Neural crest cell (in vitro differentiated cells): ENCODE measurements around the gene AKAP6. TPM values are rescaled to one million over a fixed set of nuclear protein-coding genes. Genes with fewer than 3 reads are reported as not detected.

Source experiments
- DNase-seq: peaks from one replicate; pipeline ENCODE4 v3.0.0; 2021; ENCODE audit warnings: low read depth, mixed read lengths, low spot score
- H3K27ac Mint-ChIP-seq: one replicate; pipeline ENCODE4 v1.8.0; 2021; ENCODE audit warnings: mild to moderate bottlenecking, mixed read lengths; ENCODE audit not compliant: unreplicated experiment
- H3K27me3 Mint-ChIP-seq: 2 replicates; pipeline ENCODE4 v1.8.0; 2021; ENCODE audit warnings: low read depth, mild to moderate bottlenecking, mixed read lengths
- H3K36me3 Mint-ChIP-seq: 2 replicates; pipeline ENCODE4 v1.8.0; 2021; ENCODE audit warnings: low read depth, mild to moderate bottlenecking, mixed read lengths
- H3K4me1 Mint-ChIP-seq: 2 replicates; pipeline ENCODE4 v1.8.0; 2021; ENCODE audit warnings: mixed read lengths
- H3K4me3 Mint-ChIP-seq: one replicate; pipeline ENCODE4 v1.8.0; 2021; ENCODE audit warnings: mild to moderate bottlenecking, mixed read lengths
- H3K9me3 Mint-ChIP-seq: 2 replicates; pipeline ENCODE4 v1.8.0; 2021; ENCODE audit warnings: mixed read lengths
- total RNA-seq: library from RNA; stranded (reverse); gene quantifications from 2 replicates; pipeline ENCODE4 v1.2.1, GENCODE V29; 2021
- TF ChIP-seq, protein P1 (sequence below): fragments of 200-600 bp; sonication (generic); conservative IDR thresholded peaks from 2 replicates; pipeline ENCODE4 v1.5.0; 2021; ENCODE audit warnings: antibody characterized with exemption, mild to moderate bottlenecking

AKAP6 gene
- total RNA-seq, 1 donor from 2014 or later, result 9.4 TPM

DNA sequence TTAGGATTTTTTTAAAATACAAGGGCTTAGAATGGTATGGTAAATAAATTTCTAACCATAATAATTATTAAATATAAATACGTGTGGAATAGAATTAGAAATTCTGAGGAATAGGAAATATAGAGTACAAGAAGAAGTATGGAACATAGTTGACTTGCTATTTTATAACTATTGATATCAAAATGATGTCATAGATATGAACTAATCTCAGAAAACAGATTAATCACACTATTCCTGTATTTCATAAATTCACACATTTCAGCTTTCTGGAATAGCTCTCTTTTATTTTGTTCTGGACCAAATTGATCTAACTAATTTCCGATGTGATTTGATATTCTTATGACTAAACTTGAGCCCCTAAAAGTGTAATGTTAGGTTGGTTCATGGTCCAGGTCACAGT is 372.4 kb downstream of the AKAP6 start:
- no peaks in the 10 kb centered on the region for H3K36me3 Mint-ChIP-seq
- TF ChIP-seq, protein P1, sequence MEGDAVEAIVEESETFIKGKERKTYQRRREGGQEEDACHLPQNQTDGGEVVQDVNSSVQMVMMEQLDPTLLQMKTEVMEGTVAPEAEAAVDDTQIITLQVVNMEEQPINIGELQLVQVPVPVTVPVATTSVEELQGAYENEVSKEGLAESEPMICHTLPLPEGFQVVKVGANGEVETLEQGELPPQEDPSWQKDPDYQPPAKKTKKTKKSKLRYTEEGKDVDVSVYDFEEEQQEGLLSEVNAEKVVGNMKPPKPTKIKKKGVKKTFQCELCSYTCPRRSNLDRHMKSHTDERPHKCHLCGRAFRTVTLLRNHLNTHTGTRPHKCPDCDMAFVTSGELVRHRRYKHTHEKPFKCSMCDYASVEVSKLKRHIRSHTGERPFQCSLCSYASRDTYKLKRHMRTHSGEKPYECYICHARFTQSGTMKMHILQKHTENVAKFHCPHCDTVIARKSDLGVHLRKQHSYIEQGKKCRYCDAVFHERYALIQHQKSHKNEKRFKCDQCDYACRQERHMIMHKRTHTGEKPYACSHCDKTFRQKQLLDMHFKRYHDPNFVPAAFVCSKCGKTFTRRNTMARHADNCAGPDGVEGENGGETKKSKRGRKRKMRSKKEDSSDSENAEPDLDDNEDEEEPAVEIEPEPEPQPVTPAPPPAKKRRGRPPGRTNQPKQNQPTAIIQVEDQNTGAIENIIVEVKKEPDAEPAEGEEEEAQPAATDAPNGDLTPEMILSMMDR, result no peak
- H3K27ac Mint-ChIP-seq, result no peak overlapping the region
- peaks cover 24% of the 10 kb centered on the region for H3K4me1 Mint-ChIP-seq
- DNase-seq, result no peak
- H3K4me3 Mint-ChIP-seq, result no peak overlapping the region
- H3K27me3 Mint-ChIP-seq, result no peaks in the 10 kb centered on the region
- no peaks in the 10 kb centered on the region for H3K9me3 Mint-ChIP-seq

DNA sequence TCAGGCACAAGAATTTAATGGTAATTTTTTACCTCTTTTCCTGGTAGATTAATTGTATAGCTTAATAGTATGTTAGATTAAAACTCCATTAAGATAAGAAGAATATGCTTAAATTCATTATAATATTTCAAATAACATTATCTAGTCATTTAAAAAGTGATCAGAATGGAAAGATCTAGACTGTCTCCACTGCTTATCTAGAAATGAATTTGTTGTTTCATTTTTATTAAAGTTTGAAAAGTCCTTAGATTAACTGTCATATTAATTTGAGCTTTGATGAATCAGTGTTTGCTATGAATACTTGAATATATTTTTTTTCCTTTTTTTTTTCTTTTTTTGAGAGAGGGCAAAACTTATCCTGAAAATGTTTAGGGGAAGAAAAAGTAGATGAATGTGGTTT is 373.0 kb downstream of the AKAP6 start:
- H3K27me3 Mint-ChIP-seq, result no peaks in the 10 kb centered on the region
- TF ChIP-seq, protein P1, result no peak
- H3K27ac Mint-ChIP-seq, result no peak overlapping the region
- H3K4me3 Mint-ChIP-seq, result no peak overlapping the region
- H3K9me3 Mint-ChIP-seq, result no peaks in the 10 kb centered on the region
- DNase-seq, result no peak
- no peaks in the 10 kb centered on the region for H3K36me3 Mint-ChIP-seq
- H3K4me1 Mint-ChIP-seq, result peaks cover 24% of the 10 kb centered on the region

DNA sequence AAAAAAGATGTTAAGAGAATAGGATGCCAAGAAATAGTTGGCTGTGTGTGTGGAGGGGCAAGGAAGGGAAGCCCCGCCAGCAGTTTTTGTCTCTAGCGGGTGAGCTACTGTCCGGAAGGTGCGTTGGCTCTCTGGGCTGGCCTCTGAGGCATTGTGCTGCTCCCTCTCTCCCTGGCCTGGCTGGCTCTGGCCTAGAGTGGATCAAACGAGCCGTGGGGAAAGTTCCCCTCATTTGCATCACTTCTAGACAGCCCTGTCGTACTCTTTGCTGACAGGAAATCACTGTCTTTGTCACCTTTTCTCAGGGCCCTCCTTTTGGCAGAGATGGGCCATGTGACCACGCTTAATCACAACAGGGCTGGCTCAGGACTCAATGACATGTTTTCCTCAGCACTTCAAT is 373.5 kb downstream of the AKAP6 start:
- Mint-ChIP-seq H3K27ac (peak overlapping the region; percentile 94), H3K36me3 (no peaks in the 10 kb centered on the region), H3K9me3 (no peaks in the 10 kb centered on the region), H3K4me1 (peaks cover 24% of the 10 kb centered on the region), H3K4me3 (peak overlapping the region; percentile 58), H3K27me3 (no peaks in the 10 kb centered on the region)
- DNase-seq, result peak; percentile 52
- TF ChIP-seq, protein P1, result no peak

DNA sequence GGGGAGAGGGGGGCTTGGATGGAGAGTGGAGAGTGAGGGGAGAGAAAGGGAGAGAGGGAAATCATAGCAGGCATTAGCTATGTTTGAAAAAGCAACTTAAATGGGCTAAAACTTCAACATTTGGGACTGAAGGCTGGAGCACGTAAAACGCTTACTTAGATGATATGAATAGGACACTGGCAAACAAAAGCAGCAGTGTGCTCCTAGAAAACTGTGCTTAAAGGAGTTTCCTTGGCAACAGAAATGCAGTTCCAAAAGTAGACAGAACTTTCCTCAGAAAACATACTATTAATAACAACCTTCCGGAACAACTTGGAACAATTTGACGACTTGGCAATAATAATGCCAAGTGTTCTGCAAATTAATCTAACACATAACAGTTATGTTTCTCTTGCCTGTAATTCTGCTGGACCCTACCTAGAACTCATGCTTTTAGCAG is 374.1 kb downstream of the AKAP6 start:
- TF ChIP-seq, protein P1, result no peak
- DNase-seq, result no peak
- Mint-ChIP-seq H3K4me3 (peak overlapping the region; percentile 58), H3K36me3 (no peaks in the 10 kb centered on the region), H3K9me3 (no peaks in the 10 kb centered on the region), H3K27ac (peak overlapping the region; percentile 94), H3K27me3 (no peaks in the 10 kb centered on the region), H3K4me1 (peaks cover 28% of the 10 kb centered on the region)

DNA sequence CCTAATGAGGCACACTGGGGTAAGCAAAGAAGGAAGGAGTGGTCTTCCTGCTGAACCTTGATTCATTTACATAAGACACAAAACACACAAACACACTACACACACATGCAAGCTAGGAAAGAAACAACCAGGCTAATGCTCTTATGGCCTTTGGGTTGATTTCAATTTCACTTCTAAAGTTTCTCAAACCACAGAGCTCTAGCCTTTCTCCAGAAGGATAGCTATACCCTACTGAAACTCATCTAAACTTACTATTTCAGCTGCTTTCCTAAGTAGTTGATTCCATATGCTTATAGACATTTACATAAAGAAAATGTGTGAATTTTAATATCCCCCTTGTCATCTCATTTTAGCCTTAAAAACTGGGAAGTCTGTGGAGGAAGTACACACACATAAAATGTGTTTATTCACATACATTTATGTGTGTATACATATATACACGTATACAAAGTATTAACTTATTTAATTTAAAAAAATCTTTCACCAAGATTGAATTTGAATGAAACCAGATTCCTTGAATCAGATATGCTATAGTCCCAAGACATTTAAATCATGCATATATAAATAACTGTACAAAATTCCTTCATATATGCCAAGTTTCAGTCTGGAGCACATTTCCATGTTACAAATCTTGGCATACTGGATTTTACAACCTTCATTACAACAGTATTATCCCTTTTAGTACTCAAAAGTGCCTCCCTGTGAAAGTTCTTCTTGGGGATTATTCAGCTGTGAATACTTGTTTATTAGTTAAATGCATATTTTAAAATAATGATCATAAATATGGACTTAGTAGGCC is 377.8 kb downstream of the AKAP6 start:
- TF ChIP-seq, protein P1, result no peak
- no peaks in the 10 kb centered on the region for H3K36me3 Mint-ChIP-seq
- DNase-seq, result no peak
- H3K27me3 Mint-ChIP-seq, result no peaks in the 10 kb centered on the region
- no peak overlapping the region for H3K4me3 Mint-ChIP-seq
- H3K4me1 Mint-ChIP-seq, result peaks cover 51% of the 10 kb centered on the region
- no peaks in the 10 kb centered on the region for H3K9me3 Mint-ChIP-seq
- H3K27ac Mint-ChIP-seq, result no peak overlapping the region
